ENCODE measurements around the gene RASGEF1C.

RASGEF1C gene

GRCh38 chr5:180119031-180119902 is 89.7 kb downstream of the RASGEF1C start:
- no peak for TF ChIP-seq CTCF (IDR thresholded peaks at IDR 0.05; ENCODE audit: low read depth, low read length)
- no peak for DNase-seq (ENCODE audit: low read depth in 2 of 2)
- H3K4me3 ChIP-seq (replicated peaks in 1 of 2; ENCODE audit: low read depth in 2 of 2, low read length in 2 of 2) = no peak overlapping the region

GRCh38 chr5:180118391-180118791 is 90.6 kb downstream of the RASGEF1C start:
- H3K4me3 ChIP-seq (replicated peaks in 1 of 2; ENCODE audit: low read depth in 2 of 2, low read length in 2 of 2) = no peak overlapping the region
- no peak for TF ChIP-seq CTCF (IDR thresholded peaks at IDR 0.05; ENCODE audit: low read depth, low read length)
- DNase-seq (ENCODE audit: low read depth in 2 of 2) = no peak

GRCh38 chr5:180117000-180117725 is 91.8 kb downstream of the RASGEF1C start:
- H3K4me3 ChIP-seq (replicated peaks in 1 of 2; ENCODE audit: low read depth in 2 of 2, low read length in 2 of 2) = no peak overlapping the region
- TF ChIP-seq CTCF (IDR thresholded peaks at IDR 0.05; ENCODE audit: low read depth, low read length) = no peak
- DNase-seq (ENCODE audit: low read depth in 2 of 2) = no peak

GRCh38 chr5:180116077-180116999 is 92.7 kb downstream of the RASGEF1C start:
- H3K4me3 ChIP-seq (replicated peaks in 1 of 2; ENCODE audit: low read depth in 2 of 2, low read length in 2 of 2) = no peak overlapping the region
- TF ChIP-seq CTCF (IDR thresholded peaks at IDR 0.05; ENCODE audit: low read depth, low read length) = no peak
- no peak for DNase-seq (ENCODE audit: low read depth in 2 of 2)

- no peak for DNase-seq (ENCODE audit: low read depth in 2 of 2)
- TF ChIP-seq CTCF (IDR thresholded peaks at IDR 0.05; ENCODE audit: low read depth, low read length) = no peak
- H3K4me3 ChIP-seq (replicated peaks in 1 of 2; ENCODE audit: low read depth in 2 of 2, low read length in 2 of 2) = no peak overlapping the region
Observed at GRCh38 chr5:180115326-180116076, 93.5 kb downstream of the RASGEF1C start.

Data from cardiac fibroblast (primary cell).